Left kidney (tissue), 2 donors: Measurements from ENCODE around the gene FBRSL1. TPM values are rescaled to one million over a fixed set of nuclear protein-coding genes. Genes with fewer than 3 reads are reported as not detected.

Source experiments
- DNase-seq: peaks from one replicate; pipeline ENCODE4 v3.0.0-alpha.2; 2013
- polyA plus RNA-seq: library from polyadenylated mRNA; unstranded; fragments of 120-200 nt; gene quantifications from one replicate; pipeline ENCODE4 v1.2.1, GENCODE V29; 2013; ENCODE audit not compliant: insufficient read length

Gene FBRSL1
- polyA plus RNA-seq, 1 donor: 57.7 TPM

GRCh38 chr12:132497514-132498405 is 7.8 kb downstream of the FBRSL1 start:
- DNase-seq: no peak

- DNase-seq: no peak
These were observed 9.0 kb downstream of the FBRSL1 start for GRCh38 chr12:132498931-132499330.

GRCh38 chr12:132500142-132500855 is 10.3 kb downstream of the FBRSL1 start:
- DNase-seq: no peak

GRCh38 chr12:132500856-132501180 is 10.9 kb downstream of the FBRSL1 start:
- no peak for DNase-seq

- DNase-seq: no peak
These were observed 11.4 kb downstream of the FBRSL1 start for GRCh38 chr12:132501204-132501940.

GRCh38 chr12:132502149-132502881 is 12.4 kb downstream of the FBRSL1 start:
- no peak for DNase-seq

- DNase-seq: no peak
These were observed 12.9 kb downstream of the FBRSL1 start for GRCh38 chr12:132502882-132503193.

GRCh38 chr12:132503618-132504204 is 13.8 kb downstream of the FBRSL1 start:
- DNase-seq: no peak

GRCh38 chr12:132505105-132505851 is 15.3 kb downstream of the FBRSL1 start:
- DNase-seq: no peak

- no peak for DNase-seq
These were observed 15.9 kb downstream of the FBRSL1 start for GRCh38 chr12:132505852-132506219.

GRCh38 chr12:132506328-132507160 is 16.6 kb downstream of the FBRSL1 start:
- DNase-seq: peak; percentile 83

GRCh38 chr12:132507161-132507538 is 17.2 kb downstream of the FBRSL1 start:
- DNase-seq: no peak

GRCh38 chr12:132507656-132508490 is 17.9 kb downstream of the FBRSL1 start:
- no peak for DNase-seq

- no peak for DNase-seq
These were observed 18.5 kb downstream of the FBRSL1 start for GRCh38 chr12:132508491-132508740.

- no peak for DNase-seq
These were observed 19.1 kb downstream of the FBRSL1 start for GRCh38 chr12:132508860-132509732.

- DNase-seq: no peak
These were observed 20.3 kb downstream of the FBRSL1 start for GRCh38 chr12:132510111-132510724.

GRCh38 chr12:132510746-132511477 is 21.0 kb downstream of the FBRSL1 start:
- DNase-seq: no peak
